Measurements from ENCODE around the gene ERVW-1. TPM values are rescaled to one million over a fixed set of nuclear protein-coding genes. Genes with fewer than 3 reads are reported as not detected.
"Not testable (repeated sequence)": the region's sequence is repeated elsewhere in the genome, so short reads cannot be mapped to it uniquely, and the experiment has no call there.

ERVW-1 gene
- total RNA-seq, 2 experiments from 2014 or later = not detected

DNA sequence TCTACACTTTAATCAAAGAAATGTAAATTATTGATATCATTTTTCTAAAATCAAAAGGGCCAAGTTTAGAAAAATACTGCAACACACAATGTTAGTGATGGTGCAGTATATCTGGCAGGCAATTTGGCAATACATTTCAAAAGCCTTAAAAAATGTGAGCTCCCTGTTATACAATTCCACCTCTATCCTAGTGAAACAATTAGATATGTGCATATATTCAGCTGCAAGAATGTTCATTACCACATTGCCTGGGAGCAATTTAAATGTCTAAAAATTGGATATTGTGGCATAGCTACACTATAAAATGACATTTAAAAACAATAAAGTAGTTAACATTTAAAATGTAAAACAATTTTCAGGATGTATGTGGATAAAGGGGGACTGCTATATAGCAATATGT, 10.1 kb upstream of the ERVW-1 start:
- ATAC-seq (no peak), DNase-seq (no peak)
- POLR2A ChIA-PET = no interaction called here
- CTCF ChIA-PET = no interaction called here
- no peaks in the 10 kb centered on the region for H3K27me3 Mint-ChIP-seq (ENCODE audit: low read depth)
- no peak overlapping the region for H3K27ac Mint-ChIP-seq
- no peak overlapping the region for H3K4me3 Mint-ChIP-seq
- no peaks in the 10 kb centered on the region for H3K9me3 Mint-ChIP-seq (ENCODE audit: insufficient read depth)
- H3K36me3 Mint-ChIP-seq (ENCODE audit: low read depth) = peaks cover 21% of the 10 kb centered on the region
- no peaks in the 10 kb centered on the region for H3K4me1 Mint-ChIP-seq (ENCODE audit: low read depth)

DNA sequence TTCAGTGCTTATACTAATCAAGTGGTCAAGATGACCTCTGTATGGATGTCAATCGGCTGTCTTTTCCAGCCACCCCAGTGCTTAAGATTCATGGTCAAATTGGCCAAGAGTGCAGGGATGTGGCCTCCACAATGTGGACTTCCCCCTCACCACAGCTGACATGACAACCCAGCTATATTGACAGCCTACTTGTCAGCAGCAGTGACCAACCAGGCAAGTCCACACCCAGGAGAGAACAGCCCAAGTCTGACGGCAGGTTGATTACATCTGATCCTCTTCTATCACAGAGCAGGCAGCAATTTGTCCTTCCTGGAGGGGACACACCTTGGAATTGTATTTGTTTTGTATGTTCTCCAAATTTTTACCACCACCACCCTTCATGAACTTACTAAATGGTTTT, 8.2 kb upstream of the ERVW-1 start:
- DNase-seq = no peak
- no peak for ATAC-seq
- ChIA-PET POLR2A (no interaction called here), CTCF (no interaction called here)
- Mint-ChIP-seq H3K9me3 (ENCODE audit: insufficient read depth) (no peaks in the 10 kb centered on the region), H3K27ac (no peak overlapping the region), H3K4me3 (no peak overlapping the region), H3K27me3 (ENCODE audit: low read depth) (no peaks in the 10 kb centered on the region), H3K4me1 (ENCODE audit: low read depth) (no peaks in the 10 kb centered on the region), H3K36me3 (ENCODE audit: low read depth) (peaks cover 13% of the 10 kb centered on the region)

DNA sequence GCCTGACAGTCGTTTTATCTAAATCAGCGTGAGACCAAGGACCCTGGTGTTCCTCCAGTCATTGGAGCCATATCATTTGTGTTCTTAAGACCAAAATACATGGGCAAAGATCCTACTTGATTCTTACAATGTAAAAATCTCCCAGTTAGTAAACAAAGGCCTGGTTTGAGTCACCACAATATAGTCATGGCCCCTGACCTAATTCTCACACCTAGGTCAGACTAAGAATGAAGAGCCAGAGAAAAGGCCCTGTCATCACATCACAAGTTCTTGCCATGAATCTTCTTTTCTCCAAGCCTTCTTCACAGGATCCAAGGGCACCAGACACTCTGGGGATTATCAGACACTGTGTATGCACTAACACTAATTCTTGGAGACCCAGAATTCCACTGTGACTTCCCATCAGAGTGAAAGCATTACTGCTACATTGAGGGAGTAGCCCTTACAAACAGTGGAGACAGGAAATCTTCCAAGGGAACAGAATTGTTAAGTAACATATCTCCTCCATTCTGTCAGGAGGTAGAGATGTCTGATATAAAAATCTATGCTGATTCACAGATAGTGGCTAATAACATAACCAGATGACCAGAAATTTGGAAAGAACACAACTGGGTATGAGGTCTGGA, 7.6 kb upstream of the ERVW-1 start:
- H3K9me3 Mint-ChIP-seq (ENCODE audit: insufficient read depth) = no peaks in the 10 kb centered on the region
- ATAC-seq (no peak), DNase-seq (no peak)
- ChIA-PET CTCF (no interaction called here), POLR2A (no interaction called here)
- no peaks in the 10 kb centered on the region for H3K4me1 Mint-ChIP-seq (ENCODE audit: low read depth)
- peaks cover 9% of the 10 kb centered on the region for H3K36me3 Mint-ChIP-seq (ENCODE audit: low read depth)
- no peak overlapping the region for H3K4me3 Mint-ChIP-seq
- no peak overlapping the region for H3K27ac Mint-ChIP-seq
- no peaks in the 10 kb centered on the region for H3K27me3 Mint-ChIP-seq (ENCODE audit: low read depth)

DNA sequence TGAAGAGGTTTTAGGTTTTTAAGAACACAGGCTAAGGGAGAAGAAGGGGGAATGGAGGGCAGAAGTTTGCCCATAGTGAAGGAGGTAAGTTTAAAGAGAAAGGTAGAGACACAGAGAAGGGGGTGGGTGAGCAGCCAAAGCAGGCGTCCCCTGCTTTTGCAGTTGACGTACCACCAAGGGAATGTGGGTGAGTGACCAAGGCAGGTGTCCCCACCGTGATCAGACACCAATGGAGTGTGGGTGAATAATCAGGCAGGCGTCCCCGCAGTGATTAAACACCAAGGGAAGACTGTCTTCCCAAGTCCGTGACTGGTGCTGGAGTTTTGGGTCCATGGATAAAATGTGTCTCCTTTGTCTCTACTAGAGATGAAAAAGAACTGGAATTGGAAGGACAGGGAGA, 6.5 kb upstream of the ERVW-1 start:
- H3K27me3 Mint-ChIP-seq (ENCODE audit: low read depth); POLR2A ChIA-PET; H3K27ac Mint-ChIP-seq; H3K36me3 Mint-ChIP-seq (ENCODE audit: low read depth); H3K4me1 Mint-ChIP-seq (ENCODE audit: low read depth); H3K9me3 Mint-ChIP-seq (ENCODE audit: insufficient read depth); DNase-seq; CTCF ChIA-PET; ATAC-seq; H3K4me3 Mint-ChIP-seq: not testable (repeated sequence)

DNA sequence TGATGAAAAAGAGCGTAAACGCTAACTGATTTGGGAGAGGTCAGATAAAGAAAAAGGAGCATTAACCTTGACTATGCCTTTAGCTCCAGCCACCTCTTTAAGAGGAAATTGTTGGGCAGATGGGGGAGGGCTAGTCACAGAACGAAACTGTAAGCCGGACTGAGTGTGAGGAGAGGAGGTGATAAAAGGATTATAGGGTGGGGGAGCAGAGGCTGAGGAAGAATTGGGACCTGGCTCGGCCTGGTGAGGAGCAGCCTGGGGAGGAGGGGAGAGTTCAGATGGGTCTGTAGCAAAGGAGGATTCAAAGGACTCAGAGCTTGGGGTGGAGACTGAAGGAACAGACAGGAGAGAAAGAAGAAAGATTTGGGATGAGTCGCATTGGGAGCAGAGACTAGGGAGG, 5.9 kb upstream of the ERVW-1 start:
- H3K4me3 Mint-ChIP-seq; ATAC-seq; H3K36me3 Mint-ChIP-seq (ENCODE audit: low read depth); H3K27ac Mint-ChIP-seq; H3K4me1 Mint-ChIP-seq (ENCODE audit: low read depth); POLR2A ChIA-PET; H3K27me3 Mint-ChIP-seq (ENCODE audit: low read depth); H3K9me3 Mint-ChIP-seq (ENCODE audit: insufficient read depth); CTCF ChIA-PET; DNase-seq: not testable (repeated sequence)

DNA sequence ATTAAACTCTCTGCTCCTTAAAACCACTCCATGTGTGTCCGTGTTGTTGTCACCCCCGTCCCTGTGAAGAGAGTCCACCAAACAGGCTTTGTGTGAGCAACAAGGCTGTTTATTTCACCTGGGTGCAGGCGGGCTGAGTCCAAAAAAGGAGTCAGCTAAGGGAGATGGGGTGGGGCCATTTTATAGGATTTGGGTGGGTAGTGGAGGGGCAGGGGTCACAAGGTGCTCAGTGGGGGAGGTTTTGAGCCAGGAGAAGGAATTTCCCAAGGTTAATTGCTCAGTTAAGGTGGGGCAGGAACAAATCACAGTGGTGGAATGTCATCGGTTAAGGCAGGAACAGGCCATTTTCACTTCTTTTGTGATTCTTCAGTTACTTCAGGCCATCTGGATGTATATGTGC, 1.4 kb upstream of the ERVW-1 start:
- POLR2A ChIA-PET; H3K4me1 Mint-ChIP-seq (ENCODE audit: low read depth); CTCF ChIA-PET; DNase-seq; H3K27ac Mint-ChIP-seq; H3K9me3 Mint-ChIP-seq (ENCODE audit: insufficient read depth); H3K4me3 Mint-ChIP-seq; H3K27me3 Mint-ChIP-seq (ENCODE audit: low read depth); H3K36me3 Mint-ChIP-seq (ENCODE audit: low read depth); ATAC-seq: not testable (repeated sequence)

DNA sequence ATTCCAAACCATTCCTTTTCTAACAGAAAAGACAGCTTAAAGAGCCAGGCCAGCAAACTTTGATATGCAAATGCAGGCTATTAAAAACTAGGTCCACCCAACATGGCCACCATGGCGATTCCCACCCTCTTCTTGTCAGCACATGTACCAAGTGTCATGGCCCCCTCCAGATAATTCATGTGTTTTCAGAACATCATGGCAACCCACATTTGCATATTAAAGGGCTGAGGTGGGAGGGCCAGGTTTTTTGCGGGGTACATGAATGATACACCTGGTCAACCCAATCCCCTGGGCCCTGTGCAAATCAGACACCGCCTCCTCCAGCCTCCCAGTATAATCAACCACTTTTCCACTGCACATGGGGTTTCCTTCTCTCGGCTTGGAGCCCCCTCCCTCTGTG, 965 bp upstream of the ERVW-1 start:
- Mint-ChIP-seq H3K9me3 (ENCODE audit: insufficient read depth) (no peaks in the 10 kb centered on the region), H3K4me1 (ENCODE audit: low read depth) (no peaks in the 10 kb centered on the region), H3K27me3 (ENCODE audit: low read depth) (no peaks in the 10 kb centered on the region), H3K4me3 (no peak overlapping the region), H3K27ac (no peak overlapping the region), H3K36me3 (ENCODE audit: low read depth) (no peaks in the 10 kb centered on the region)
- CTCF ChIA-PET = no interaction called here
- DNase-seq (no peak), ATAC-seq (no peak)
- POLR2A ChIA-PET = no interaction called here

DNA sequence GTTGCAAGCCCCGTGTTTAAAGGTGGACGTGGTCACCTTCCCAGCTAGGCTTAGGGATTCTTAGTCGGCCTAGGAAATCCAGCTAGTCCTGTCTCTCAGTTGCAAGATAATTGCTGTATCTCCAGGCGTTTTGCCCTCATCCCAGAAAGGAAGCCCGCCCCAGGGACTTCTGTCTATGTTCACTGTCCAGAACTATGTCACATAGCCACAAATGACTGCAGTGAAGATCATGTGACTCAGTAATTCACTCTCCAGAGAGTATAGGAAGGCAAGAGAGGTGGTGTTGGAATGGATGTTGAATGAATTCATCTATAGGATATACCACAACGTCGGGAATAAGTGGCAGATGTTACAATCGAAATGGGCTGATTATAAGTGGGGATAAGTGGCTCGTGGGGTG, 349 bp upstream of the ERVW-1 start:
- H3K27ac Mint-ChIP-seq = no peak overlapping the region
- POLR2A ChIA-PET = no interaction called here
- ATAC-seq (no peak), DNase-seq (no peak)
- no peaks in the 10 kb centered on the region for H3K36me3 Mint-ChIP-seq (ENCODE audit: low read depth)
- no peaks in the 10 kb centered on the region for H3K9me3 Mint-ChIP-seq (ENCODE audit: insufficient read depth)
- CTCF ChIA-PET = no interaction called here
- H3K4me1 Mint-ChIP-seq (ENCODE audit: low read depth) = no peaks in the 10 kb centered on the region
- H3K27me3 Mint-ChIP-seq (ENCODE audit: low read depth) = no peaks in the 10 kb centered on the region
- H3K4me3 Mint-ChIP-seq = no peak overlapping the region

DNA sequence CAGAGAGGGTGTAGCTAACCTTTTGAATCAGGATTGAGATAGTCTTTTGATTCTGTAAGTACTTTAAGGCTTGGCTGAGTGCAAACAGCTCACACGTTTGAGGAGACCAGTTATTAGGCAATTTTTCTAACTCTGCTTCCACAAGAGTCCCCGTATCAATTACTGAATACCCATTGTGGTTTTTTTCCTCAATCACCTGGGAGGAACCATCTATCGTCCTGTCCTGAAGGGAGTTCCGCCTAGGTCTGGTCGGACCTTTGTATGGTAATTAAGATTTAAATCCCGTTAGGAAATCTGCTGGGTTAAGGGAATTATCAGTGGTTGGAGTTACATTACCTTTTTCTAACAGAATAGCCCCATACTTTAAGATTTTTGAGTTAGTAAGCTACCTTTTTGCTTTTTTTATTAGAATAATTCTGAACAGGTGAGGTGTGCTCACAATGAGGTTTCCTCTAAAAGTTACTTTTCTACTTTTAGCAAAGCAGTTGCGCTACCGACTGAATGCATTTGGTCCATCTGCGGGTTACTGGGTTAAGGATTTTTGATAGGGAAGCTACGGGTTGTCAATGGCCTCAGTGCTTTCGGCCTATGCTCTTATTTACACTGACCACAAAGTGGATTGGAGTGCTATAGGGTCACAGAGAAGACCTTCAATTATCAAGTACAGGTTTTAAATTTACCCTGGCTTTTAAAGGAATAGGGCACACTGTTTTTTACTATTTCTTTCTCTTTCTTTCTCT, 1.7 kb downstream of the ERVW-1 start:
- ATAC-seq; H3K36me3 Mint-ChIP-seq (ENCODE audit: low read depth); DNase-seq; H3K27me3 Mint-ChIP-seq (ENCODE audit: low read depth); H3K4me3 Mint-ChIP-seq; H3K4me1 Mint-ChIP-seq (ENCODE audit: low read depth); POLR2A ChIA-PET; H3K9me3 Mint-ChIP-seq (ENCODE audit: insufficient read depth); H3K27ac Mint-ChIP-seq: not testable (repeated sequence)
- CTCF ChIA-PET = interaction anchor here (0.9 to 1.5 kb wide), 2 partner anchors 18 to 53 kb away, joined by 3 to 5 read pairs; partner anchors contain the start of genes PEX1 and RBM48

DNA sequence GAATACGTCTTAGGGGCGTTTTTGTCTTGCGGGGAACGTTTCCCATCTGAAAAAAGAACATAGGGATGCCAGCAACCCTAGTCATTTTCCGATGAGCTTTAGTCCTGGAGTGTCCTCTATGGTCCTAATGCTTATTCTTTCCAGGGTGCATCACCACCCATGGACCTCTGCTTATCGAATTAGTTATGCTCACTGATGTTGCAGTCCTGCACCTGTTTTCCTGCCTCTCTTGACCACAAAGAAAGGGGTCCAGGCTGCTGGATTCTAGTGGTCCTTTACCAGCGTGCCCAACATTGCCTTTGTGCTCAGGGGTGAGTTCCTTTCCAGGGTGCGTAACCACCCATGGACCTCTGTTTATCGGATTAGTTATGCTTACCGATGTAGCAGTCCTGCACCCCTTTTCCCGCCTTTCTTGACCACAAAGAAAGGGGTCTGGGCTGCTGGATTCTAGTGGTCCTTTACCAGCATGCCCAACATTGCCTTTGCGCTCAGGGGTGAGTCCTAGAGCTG, 2.4 kb downstream of the ERVW-1 start:
- POLR2A ChIA-PET; DNase-seq; H3K4me1 Mint-ChIP-seq (ENCODE audit: low read depth); H3K9me3 Mint-ChIP-seq (ENCODE audit: insufficient read depth); H3K36me3 Mint-ChIP-seq (ENCODE audit: low read depth); H3K4me3 Mint-ChIP-seq; ATAC-seq; H3K27ac Mint-ChIP-seq; H3K27me3 Mint-ChIP-seq (ENCODE audit: low read depth): not testable (repeated sequence)
- CTCF ChIA-PET = interaction anchor here (0.9 to 1.5 kb wide), 2 partner anchors 17 to 53 kb away, joined by 3 to 5 read pairs; partner anchors contain the start of genes PEX1 and RBM48

DNA sequence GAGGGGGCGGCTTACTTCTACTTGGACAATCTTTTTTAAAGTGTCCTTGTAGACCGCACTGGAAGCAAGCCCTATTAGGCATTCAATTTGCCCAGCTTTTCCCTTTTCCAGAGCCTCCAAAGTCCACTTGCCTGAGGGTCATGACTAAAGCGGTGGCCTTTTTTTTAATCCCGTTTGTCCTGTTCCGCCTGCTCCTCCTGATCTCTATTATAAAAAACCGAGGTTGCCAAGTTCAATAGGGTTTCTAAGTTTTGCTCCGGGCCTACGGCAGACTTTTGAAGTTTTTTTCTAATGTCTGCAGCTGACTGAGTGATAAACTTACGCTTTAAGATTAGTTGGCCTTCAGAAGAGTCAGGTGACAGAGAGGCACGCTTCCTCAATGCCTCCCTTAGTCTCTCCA, 3.8 kb downstream of the ERVW-1 start:
- H3K4me1 Mint-ChIP-seq (ENCODE audit: low read depth); H3K27ac Mint-ChIP-seq; DNase-seq; H3K9me3 Mint-ChIP-seq (ENCODE audit: insufficient read depth); H3K27me3 Mint-ChIP-seq (ENCODE audit: low read depth); POLR2A ChIA-PET; ATAC-seq; H3K36me3 Mint-ChIP-seq (ENCODE audit: low read depth); H3K4me3 Mint-ChIP-seq; CTCF ChIA-PET: not testable (repeated sequence)

DNA sequence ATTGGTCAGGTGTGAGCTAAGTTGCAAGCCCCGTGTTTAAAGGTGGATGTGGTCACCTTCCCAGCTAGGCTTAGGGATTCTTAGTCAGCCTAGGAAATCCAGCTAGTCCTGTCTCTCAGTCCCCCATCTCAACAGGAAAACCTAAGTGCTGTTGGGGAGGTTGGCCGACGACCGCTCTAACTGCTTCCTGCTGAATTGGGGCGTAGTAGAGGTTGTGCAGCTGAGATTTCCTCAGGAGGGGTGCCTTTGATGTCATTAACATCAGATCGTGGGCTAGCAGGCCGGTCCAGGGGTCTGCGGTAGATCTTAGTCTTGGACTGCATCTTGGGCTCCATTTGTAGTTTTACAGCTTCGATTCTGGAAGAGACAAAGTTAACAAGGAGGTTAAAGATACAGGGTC, 9.2 kb downstream of the ERVW-1 start:
- H3K27me3 Mint-ChIP-seq (ENCODE audit: low read depth); POLR2A ChIA-PET; ATAC-seq; H3K4me1 Mint-ChIP-seq (ENCODE audit: low read depth); H3K36me3 Mint-ChIP-seq (ENCODE audit: low read depth); H3K4me3 Mint-ChIP-seq; DNase-seq; H3K27ac Mint-ChIP-seq: not testable (repeated sequence)
- H3K9me3 Mint-ChIP-seq (ENCODE audit: insufficient read depth) = peaks cover 12% of the 10 kb centered on the region
- CTCF ChIA-PET = interaction anchor here (4.2 kb wide), 1 partner anchor 21 kb away, joined by 12 read pairs; the partner anchor contains the start of gene GATAD1
